Mucosa of descending colon (tissue), 3 donors: ENCODE results near the gene MED12L. TPM values are rescaled to one million over a fixed set of nuclear protein-coding genes. Genes with fewer than 3 reads are reported as not detected.
A peak's percentile ranks its signal among the peaks of the same experiment; 100 is the strongest.

ENCODE experiments used
- ATAC-seq: fragments of 200-7000 bp; cut with Tn5 transposase; one replicate; pipeline ENCODE4 v1.9.1; 2020; ENCODE audit warnings: mild to moderate bottlenecking, moderate library complexity
- DNase-seq, 3 donors: peaks; one replicate each; pipeline ENCODE4 v3.0.0-alpha.2; 2020
- H3K36me3 ChIP-seq: fragments of 200-600 bp; one replicate; pipeline ENCODE4 v1.8.0; 2021; ENCODE audit warnings: low read depth, mild to moderate bottlenecking
- H3K4me1 ChIP-seq: fragments of 200-600 bp; one replicate; pipeline ENCODE4 v1.8.0; 2021; ENCODE audit warnings: low read depth, mild to moderate bottlenecking
- H3K4me3 ChIP-seq: fragments of 200-600 bp; one replicate; pipeline ENCODE4 v1.8.0; 2021; ENCODE audit warnings: mild to moderate bottlenecking
- H3K9me3 ChIP-seq: fragments of 200-600 bp; one replicate; pipeline ENCODE4 v1.8.0; 2021; ENCODE audit warnings: mild to moderate bottlenecking
- CTCF ChIP-seq: fragments of 200-600 bp; IDR thresholded peaks from one replicate; pipeline ENCODE4 v1.8.0; 2022; ENCODE audit warnings: antibody characterized with exemption, mild to moderate bottlenecking
- intact Hi-C, 2 donors: fragments of 100-400 bp; cut with DNase I in 1 of 2; cut with micrococcal nuclease in 1 of 2; formaldehyde crosslinking; loops; one replicate each; pipeline versions ENCODE4 v1.11.0 to v1.11.1; 2022; cut with DNase I, micrococcal nuclease
- total RNA-seq, 3 donors: library from RNA; stranded (reverse); fragmentation: NEBNext Ultra II Directional in 2 of 3; extraction: Animal tissue kit (Norgen Biotek cat#: 25700) in 2 of 3; gene quantifications; one replicate each; pipeline versions ENCODE4 v1.2.1 to v1.2.4, GENCODE V29; 2021 to 2023
- donor health status: DM: no; HTN: no; CAD: no; lungs with moderate emphysema.
- donor health status: DM: no; HTN: no; CAD: no.
- donor health status: DM: no; HTN: yes; CAD: no.

The MED12L gene
- total RNA-seq, 3 donors from 2014 or later, result 0.39 to 2.4 (median 0.55) TPM

DNA sequence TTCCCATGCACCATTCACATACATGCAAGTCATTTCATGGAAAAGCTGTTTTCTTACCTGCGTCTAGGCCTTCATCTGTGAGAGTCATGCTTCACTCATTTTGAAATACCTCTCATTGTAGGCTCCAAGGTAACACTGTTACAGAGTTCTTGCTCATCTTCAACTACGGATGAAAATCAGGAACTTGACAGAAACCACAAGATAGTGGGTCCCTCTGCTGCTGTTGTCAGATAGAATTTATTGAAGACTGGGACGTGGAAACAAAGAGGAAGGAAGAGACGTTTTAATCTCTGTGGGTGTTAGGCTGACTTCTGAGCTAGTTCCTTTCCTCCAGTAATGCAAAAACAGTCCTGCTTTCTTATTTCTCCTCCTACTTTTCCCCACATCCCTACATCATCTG, 192.8 kb downstream of the MED12L start, which contains the start of gene P2RY14:
Gene P2RY14, minus strand, starts transcription at position 313 of the 400 bp plus-strand sequence. CDS start 64,226 bp downstream, outside the sequence.
- Histone ChIP-seq H3K9me3 (no peaks in the 10 kb centered on the region), H3K4me3 (no peak within 1 kb of the TSS), H3K36me3 (no peaks in the 10 kb centered on the region), H3K4me1 (peaks cover 4% of the 10 kb centered on the region)
- no peak for DNase-seq
- intact Hi-C loops, result loop anchor here in 1 of 2 donors (5.0 kb wide), 1 partner anchor 51 kb away; no protein-coding TSS in a partner anchor
- peak; percentile 47 for ATAC-seq
- no peak for TF ChIP-seq CTCF

- ATAC-seq (peak; percentile 9), DNase-seq (no peak)
- Histone ChIP-seq H3K9me3 (no peaks in the 10 kb centered on the region), H3K4me1 (peaks cover 12% of the 10 kb centered on the region), H3K4me3 (no peak overlapping the region), H3K36me3 (no peaks in the 10 kb centered on the region)
- TF ChIP-seq CTCF, result no peak
- intact Hi-C loops, result loop anchor here (2.0 to 5.0 kb wide), 2 partner anchors 113 to 114 kb away; no protein-coding TSS in a partner anchor
These were observed 196.3 kb downstream of the MED12L start for GRCh38 chr3:151281671-151282324.

DNA sequence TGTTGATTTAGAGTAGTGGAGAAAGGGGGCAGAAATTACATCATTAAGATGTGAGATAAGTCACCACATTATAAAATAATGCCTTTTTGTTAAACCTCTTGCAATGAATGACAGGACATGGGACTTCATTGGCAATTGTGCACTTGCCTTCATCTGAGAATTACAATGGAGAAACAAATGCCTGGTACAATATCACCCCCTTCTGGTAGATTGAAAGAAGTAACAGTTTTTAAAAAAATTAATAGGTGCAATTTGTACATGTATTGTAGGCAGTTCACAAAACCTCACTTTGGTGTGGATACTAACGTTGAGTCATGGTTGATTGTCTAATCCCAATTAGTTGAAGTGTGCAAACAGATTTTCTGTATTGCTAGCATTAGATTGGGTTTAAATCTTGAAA, 197.5 kb downstream of the MED12L start:
- Histone ChIP-seq H3K9me3 (no peaks in the 10 kb centered on the region), H3K4me3 (no peak overlapping the region), H3K4me1 (peaks cover 12% of the 10 kb centered on the region), H3K36me3 (no peaks in the 10 kb centered on the region)
- ATAC-seq (peak; percentile 68), DNase-seq (no peak)
- intact Hi-C loops, result loop anchor here (2.0 to 5.0 kb wide), 2 partner anchors 114 to 116 kb away; no protein-coding TSS in a partner anchor
- peak; percentile 19 for TF ChIP-seq CTCF

- ATAC-seq (no peak), DNase-seq (no peak)
- H3K36me3 ChIP-seq, result no peaks in the 10 kb centered on the region
- peaks cover 12% of the 10 kb centered on the region for H3K4me1 ChIP-seq
- H3K4me3 ChIP-seq, result no peak overlapping the region
- intact Hi-C loops, result loop anchor here (2.0 to 5.0 kb wide), 2 partner anchors 115 to 116 kb away; no protein-coding TSS in a partner anchor
- no peaks in the 10 kb centered on the region for H3K9me3 ChIP-seq
- TF ChIP-seq CTCF, result no peak
These were observed 197.9 kb downstream of the MED12L start for GRCh38 chr3:151283387-151283786.

- TF ChIP-seq CTCF, result no peak
- intact Hi-C loops, result loop anchor here (2.0 to 5.0 kb wide), 3 partner anchors 55 to 117 kb away; no protein-coding TSS in a partner anchor
- DNase-seq (peak in 1 of 3 donors; percentile 37), ATAC-seq (peak; percentile 67)
- no peaks in the 10 kb centered on the region for H3K36me3 ChIP-seq
- H3K9me3 ChIP-seq, result no peaks in the 10 kb centered on the region
- peaks cover 12% of the 10 kb centered on the region for H3K4me1 ChIP-seq
- no peak overlapping the region for H3K4me3 ChIP-seq
These were observed 198.5 kb downstream of the MED12L start for GRCh38 chr3:151283907-151284461.
